GM18873 (cell line): ENCODE data around the gene SLC4A9.
"Not testable (repeated sequence)": the region's sequence is repeated elsewhere in the genome, so short reads cannot be mapped to it uniquely, and the experiment has no call there.

Experiments used
- ATAC-seq: cut with Tn5 transposase; IDR thresholded peaks from one replicate; pipeline ENCODE4 v1.9.1; 2021; ENCODE audit warnings: mild to moderate bottlenecking, moderate library complexity, moderate number of reproducible peaks; ENCODE audit not compliant: unreplicated experiment, low FRiP score

The SLC4A9 gene

DNA sequence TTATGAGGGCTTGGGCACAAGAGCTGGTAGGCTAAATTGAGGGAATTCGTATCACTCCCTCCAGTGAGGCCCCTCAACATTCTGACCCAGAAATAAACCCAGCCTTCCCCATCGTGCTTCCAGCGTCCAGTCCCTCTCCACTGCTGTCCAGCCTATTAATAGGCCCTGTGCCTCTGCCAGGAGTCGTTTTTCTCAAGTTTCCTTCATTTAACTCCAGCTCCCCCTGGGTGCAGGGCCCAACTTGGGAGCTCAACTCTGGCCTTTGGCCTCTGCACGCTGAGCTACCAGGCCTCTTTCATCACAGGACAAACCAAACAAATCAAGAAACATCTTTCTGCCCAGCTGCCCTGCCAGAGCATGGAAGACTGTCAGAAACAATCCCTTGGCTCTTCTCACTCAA is 23.6 kb upstream of the SLC4A9 start:
- no peak for ATAC-seq

DNA sequence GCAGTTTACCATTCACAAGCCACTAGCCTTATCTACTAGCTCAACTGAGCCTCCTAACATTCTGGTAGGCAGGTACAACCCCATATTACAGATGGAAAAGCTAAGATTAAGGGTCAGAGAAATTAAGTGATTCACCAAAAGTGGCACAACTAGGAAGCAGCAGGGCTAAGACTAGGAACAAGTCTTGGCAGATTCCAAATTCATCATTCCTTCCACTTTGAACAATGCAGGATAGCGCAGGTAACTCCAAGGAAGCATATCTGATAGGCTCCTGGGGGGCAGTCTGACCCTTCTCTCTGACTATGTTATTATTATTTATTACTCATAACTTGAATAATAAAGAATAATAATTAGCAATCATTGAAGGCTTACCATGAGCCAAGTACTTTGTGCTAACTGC is 22.1 kb upstream of the SLC4A9 start:
- ATAC-seq: no peak

DNA sequence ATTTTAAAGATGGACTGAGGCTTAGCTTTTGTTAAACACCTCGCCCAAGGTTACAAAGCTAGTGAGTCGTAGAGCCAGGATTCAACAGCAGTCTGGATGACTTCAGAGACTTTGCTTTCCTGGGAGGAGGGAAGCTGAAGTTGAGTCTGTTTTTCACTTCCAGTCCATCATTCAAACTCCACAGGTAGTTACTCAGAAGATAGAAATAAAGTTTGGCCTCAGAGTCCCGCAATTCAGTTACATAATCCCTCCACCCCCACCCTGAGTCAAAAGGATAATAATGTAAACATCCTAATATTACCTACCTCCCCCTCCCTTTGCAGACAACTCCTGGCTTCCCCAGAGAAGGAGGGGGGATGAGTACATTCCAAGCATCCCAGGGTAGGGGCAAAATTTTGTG is 21.7 kb upstream of the SLC4A9 start:
- ATAC-seq: no peak

DNA sequence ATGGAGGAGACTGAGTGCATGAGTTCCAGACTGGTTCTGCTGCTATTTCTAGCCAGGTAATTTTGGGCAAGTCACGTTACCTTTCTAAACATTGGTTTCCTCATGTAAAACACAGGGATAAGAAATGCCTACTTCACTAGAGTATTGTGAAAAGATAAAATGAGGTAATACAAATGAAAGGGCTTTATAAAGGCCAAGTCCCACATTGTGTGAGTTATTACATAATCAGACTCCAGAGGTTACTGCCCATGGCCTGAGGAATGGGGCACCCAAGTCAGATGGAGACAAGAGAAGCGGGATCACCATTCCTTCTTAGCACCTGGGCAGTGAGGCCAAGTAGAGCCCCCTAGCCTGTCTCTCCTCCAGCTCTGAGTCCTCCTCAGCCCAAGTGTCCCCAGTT is 21.1 kb upstream of the SLC4A9 start:
- no peak for ATAC-seq

DNA sequence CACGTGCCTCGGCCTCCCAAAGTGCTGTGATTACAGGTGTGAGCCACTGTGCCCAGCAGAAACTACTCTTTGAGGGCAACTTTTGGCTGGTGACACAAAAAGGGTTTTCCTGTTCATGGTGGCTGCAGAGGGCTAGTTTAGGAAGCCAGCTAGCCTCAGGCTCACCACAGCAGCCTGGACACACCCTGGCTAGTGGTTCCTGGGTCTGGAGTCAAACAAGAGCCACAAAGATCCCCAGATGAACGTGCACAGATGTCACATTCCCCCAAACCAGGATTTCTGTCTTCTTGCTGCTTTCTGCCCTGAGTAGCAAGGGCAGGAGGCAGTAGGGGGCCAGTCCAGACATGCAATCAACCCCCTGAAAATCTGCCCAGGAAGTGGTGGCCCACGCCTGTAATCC is 20.4 kb upstream of the SLC4A9 start:
- ATAC-seq: no peak

DNA sequence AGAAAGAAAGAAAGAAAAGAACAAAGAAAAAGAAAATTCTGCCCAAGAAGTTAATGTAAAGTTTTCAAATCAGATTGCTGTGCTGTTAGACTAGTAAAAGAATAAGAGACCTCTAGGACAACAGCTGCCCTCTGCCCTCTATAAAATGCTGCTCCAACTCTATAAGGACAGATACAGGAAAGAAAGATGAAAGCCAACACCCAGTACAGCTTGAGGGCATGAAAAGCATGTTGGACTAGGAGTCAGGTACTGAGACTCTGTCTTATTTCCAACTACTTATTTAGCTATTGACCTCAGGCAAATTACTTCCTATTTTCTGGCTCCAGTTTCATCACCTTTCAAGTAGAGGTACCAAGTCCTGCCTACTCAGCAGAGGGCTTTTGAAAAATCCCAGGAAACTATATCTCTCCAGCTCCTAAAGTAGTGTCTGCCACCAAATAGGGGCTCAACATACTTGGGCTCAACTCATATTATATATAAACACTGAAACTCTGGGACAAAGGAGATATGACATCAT is 19.3 kb upstream of the SLC4A9 start:
- no peak for ATAC-seq

DNA sequence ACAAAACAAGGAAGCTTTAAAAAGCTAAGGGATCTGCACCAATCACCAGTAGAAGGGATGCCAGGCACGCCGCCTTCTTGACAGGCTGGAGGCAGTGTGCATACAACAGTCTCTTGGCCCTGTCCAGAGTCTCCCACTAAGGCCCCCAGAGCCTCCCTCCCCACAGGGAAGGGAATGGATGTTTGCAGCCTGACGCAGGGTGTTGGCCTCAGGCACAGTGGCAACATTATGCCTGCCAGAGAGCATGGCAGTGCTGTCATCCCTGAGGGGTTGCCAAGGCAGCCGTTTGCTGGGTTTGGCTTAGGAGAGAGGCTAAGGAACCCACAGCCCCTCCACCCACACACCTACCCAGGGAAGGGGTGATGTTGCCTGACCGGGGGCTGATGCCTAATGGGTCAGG is 18.4 kb upstream of the SLC4A9 start:
- ATAC-seq: no peak

DNA sequence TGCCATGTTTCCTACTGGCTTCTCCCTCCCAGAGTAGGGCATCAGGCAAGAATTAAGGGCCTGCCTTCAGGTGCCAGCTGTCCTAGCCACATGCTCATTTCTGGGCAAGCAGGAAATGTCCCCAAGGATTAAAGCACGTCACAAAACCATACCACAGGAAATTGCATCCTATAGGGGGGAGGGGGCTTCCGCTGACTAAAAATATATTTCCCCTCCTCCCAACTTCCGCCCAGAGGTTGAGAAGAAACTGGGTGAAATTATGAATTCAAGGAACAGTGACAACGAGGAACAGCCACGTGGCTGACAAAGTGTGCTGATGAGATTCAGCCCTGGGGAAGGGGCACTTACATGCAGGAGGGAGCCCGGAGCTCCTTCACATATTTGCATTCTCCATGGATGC is 17.7 kb upstream of the SLC4A9 start:
- ATAC-seq: no peak

DNA sequence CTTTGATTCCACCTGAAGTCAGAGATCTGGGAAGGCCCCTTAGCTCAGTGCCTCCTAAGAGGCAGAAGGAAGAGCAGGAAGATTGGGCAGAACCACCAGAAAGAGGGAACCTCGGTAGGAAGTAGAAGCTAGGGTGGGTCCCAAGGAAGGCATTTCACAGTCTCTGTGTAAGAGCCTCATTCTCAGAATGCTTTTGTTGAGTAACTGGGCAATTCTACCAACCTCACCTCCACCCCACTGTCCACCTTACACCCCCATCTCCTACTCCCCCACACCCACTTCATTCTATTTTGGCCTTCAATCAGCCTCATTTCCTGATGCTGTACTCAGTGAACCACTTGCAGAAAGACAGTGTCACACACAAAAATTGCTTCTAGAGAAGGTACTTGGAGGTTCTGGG is 17.1 kb upstream of the SLC4A9 start:
- ATAC-seq: no peak

DNA sequence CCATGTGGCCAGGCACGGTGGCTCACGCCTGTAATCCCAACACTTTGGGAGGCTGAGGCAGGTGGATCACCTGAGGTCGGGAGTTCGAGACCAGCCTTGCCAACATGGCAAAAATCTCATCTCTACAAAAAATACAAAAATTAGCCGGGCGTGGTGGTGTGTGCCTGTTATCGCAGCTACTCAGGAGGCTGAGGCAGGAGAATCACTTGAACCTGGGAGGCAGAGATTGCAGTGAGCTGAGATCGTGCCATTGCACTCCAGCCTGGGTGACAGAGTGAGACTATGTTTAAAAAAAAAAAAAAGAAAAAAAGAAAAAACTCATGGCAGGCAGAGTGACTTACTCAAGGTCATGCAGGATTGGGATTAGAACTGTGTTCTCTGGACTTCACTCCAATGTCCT is 16.1 kb upstream of the SLC4A9 start:
- not testable (repeated sequence) for ATAC-seq

DNA sequence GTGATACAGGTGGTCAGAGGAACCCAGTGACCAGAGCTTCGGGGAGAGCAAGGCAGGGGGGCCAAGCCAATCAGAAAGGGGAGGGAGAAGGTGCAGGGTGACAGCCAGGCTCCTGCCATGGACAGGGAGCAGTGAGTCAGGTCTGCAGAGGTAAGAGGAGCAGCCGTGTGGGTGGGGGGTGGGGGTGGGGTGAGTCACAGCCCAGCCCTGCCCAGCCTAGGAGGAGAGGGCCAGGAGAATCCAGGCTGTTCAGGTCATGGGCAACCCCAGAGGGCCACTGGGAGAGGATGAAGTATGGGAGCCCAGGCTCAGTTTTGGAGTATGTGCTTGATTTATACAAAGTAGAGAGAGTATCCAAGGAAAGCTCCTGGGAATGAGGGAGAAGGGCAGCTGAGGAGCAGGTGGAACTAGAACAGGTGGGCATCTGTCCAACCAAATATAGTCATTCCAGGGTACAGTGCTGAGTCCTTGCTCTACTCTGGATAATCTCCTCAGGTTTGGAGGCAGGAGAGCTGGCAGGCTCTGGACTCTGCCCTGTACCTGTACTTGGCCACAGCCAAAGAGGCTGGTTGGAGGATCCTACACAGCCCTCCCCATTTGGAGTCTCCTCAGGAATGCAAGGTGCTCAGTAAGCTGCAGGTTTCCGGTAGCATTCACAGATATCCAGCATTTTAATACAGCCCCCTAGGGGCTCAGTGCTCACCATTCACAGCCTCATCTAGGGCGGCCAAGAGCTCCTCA is 15.1 kb upstream of the SLC4A9 start:
- ATAC-seq: no peak

DNA sequence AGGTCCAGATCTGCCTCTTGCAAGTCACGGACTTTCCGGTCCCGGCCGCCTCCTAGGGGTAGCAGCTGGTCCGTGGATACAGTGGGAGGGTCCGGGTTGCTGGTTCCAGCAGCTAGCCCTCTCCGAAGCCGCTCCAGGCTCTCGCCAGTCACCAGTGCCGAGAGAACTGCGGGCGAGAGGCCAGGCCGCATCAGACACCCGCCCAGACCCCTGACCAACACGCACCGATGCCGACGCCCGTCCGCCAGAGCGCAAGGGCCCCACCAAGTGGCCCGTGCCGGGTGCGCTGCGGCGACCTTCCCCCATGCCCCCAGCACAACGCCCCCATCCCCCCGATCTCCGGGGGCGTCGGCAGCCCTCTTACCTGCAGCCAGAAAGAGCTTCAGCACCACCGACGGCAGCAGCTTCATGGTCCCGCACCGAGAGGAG is 14.1 kb upstream of the SLC4A9 start:
- peak; percentile 3 for ATAC-seq

DNA sequence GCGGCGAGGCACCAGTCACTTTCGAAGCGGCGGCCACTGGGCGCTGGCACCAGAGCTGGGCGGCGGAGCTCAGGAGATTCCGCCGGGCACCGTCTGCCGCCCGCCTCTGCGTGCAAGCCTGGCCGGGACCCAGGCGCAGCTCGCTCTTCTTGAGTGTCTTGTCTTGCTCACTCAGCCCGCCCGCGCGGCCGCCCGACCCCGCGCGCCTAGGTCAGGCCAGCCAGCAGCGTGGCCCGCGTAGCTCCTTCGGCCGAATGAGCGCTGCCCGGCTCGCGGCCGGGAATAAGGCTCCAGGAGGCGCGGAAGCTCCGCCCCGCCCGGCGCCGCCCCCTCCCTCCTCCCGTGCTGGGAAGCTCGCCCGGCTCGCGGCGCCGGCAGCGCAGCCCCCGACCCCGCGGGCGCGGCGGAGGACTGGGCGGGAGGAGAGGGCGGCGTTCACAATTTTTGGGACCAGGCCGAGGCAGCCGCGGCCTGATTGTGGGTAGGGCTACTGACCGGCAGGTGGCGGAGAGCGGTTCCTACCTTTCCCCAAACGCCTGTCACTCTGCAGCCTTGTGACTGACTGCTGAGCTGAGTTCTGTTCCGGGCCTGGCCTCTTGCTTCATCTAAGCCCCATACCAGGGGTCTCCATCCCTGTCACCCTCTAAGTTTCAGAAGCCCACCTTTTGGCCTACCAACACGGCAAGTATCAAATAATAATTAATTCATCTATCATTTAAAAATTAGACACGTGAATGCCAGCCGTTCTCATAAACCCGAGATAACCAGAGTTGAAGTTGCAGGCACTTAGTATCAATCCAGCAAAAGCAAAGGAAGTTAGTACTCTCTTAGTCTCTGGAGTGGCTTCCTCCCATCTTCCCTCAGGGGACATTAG is 13.4 kb upstream of the SLC4A9 start, which contains the start of gene HBEGF:
Gene HBEGF (minus strand): TSS at position 256 of the 874 bp plus-strand sequence. CDS start 275 bp downstream, outside the sequence.
- ATAC-seq: peak; percentile 61

DNA sequence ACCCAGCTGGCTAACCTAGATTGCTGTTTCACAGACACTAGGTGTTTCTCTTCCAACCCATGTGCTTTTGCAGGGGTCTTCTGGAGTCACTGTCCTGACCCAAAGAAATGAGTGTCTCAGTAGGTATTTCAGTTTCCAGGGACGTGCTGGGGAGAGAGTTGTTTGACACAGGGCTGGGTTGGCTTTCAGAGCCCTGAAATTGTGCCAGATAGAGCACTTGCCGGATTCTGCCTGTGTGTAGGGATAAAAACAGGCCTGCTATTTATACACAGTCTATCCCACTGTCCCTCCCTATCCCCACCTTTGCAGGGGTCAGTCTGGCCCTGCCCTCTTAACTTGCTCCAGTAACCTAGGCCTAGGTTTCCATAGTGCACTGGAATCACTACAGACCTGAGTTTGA is 12.6 kb upstream of the SLC4A9 start:
- no peak for ATAC-seq

DNA sequence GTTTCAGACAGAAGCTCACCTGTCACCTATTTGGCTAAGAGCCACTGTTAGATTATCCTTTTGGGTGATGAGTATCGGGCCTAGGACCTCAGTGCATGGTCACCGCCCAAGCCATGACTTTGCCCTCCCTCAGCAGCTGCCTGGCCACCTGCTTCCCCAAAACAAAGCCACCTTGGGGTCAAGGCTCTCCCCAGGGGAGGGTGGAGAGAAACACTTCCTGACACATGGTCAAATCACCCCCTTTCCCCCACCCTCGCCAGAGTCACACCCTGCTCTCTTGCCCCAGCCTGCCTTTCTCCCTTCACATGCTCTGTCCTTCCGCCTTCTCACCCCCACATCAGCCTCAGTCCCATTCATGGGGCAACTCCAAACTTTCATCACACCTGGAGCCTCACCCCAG is 11.9 kb upstream of the SLC4A9 start:
- ATAC-seq: no peak

DNA sequence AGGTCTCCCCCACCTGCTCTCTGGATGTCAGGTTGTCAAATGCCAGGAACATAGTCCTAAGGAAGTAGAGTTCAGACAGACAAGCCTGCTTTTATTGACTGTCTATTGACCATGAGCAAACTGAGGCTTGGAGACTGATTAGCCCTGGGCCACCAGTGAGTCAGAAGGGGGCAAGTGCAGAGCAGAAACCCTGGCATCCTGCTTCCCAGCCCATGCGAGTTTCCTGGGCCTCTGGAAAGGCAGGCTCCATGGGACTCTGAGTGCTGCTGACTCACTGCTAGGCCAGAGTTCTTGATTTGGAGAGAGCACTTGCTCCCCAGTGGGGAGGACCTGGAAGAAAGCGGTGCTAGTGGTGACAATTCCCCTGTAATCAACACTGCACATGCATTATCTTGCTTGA is 10.8 kb upstream of the SLC4A9 start:
- no peak for ATAC-seq

DNA sequence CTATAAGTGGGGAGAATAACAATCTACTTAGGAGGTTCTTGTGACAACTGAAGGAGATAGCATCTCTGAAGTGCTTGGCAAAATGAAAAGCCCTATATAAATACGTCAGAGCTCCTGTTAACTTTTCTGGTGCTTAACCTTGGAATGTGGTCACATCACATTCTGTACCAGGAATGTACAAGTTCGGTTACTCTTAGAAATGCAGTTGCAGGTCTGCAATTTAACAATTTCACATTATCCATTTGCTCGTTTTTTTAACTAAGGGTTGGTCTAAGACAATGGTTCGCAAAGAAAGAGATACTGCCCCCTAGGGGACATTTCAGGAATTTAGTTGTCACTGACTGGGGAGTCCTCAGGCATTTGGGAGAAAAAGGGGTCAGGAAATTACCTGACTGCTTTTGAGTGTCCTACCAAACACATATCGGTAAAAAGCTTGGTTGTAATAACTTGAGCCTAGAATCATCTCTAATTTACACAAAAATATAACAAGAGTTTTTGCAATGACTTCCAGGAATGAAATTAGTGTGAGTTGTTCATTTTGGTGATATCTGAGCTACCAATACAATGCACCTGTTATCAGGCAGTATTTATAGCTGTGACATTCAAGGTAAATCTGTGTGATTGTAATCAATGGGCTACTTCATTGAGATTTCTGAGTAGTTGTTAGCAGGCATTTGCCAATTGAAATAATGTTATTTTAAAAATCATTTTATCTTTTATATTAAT is 8.2 kb upstream of the SLC4A9 start:
- peak; percentile 49 for ATAC-seq

DNA sequence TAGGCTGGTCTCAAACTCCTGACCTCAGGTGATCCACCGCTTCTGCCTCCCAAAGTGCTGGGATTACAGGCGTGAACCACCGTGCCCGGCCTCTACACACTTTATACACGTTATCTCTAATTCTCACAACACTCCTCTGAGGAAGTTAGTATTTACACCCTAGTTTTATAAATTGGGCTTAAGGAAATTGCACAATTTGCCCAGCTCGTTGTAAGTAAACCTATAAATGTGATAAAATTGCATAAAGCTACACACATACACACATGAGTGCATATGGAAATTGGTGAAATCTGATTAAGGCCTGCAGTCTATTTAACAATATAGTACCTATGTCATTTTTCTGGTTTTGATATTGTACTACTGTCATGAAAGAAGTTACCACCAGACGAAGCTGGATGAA is 4.4 kb upstream of the SLC4A9 start:
- ATAC-seq: no peak

DNA sequence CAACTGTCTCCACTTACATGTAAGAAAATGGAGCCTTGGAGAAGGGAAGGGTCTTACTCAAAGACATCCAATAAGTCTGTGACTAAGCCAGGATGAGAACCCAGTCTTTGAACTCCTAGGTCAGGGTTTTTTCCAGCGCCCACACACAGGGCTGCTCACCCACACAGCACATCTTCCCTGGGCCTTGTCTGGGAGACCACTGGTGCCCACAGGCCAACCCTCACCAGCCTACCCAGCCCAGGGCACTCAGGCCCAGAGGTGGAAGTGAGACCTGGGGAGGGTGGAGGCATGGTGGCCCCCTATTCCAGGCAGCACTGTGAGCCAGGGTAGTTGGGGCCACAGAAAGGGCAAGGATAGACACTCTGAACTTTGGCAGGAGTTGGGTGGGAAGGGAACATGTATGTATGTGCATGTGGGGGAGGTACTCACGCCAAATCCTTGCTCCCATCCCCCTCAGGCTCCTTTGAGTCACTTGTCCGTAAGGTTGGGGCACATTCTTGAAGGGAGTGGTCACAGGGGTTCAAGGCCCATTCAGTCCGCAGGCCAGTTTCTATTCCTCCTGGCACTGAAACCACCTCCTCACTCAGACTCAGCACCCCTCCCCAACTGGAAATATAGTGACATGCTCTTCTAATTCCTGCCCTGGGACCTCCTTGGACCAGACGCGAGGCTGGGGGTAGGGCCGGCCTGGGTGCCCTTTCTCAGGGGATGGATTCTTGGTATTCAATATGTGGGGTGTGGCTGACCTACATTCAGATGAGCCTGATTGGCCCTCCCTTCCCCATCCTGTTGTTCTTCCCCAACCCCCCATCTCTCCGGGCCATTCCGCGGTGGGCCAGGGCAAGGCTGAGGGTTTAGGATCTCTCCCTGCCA is 2.9 kb upstream of the SLC4A9 start:
- ATAC-seq: no peak

DNA sequence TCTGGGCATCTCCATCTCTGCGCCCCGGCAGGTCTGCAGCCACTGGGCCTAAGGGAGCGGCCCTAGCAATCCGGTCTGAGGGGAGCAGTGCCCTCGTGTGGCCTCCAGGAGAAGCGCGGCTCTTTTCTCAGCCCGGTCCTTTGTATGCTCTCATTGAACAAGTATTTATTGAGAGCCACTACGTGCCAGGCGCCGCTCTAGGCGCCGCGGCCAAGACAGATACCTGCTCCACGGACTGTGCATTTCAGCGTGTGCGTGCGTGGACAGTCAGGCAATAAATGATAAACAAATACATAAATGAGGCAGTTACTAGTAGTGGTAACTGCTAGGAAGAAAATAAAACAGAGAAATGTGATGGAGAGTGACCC is 2.3 kb upstream of the SLC4A9 start:
- peak; percentile 80 for ATAC-seq
